WTC11 (cell line): ENCODE measurements around the gene SPG21. TPM values are rescaled to one million over a fixed set of nuclear protein-coding genes. Genes with fewer than 3 reads are reported as not detected.

ENCODE experiments used
- ATAC-seq: fragments of 200-7000 bp; cut with Tn5 transposase; 2 replicates; pipeline ENCODE4 v1.10.0; 2021; ENCODE audit warnings: mild to moderate bottlenecking, moderate library complexity
- CTCF ChIA-PET: fragments of 300-600 bp; sonication (Branson Sonifier 250); formaldehyde crosslinking; loops from one replicate; lab custom pipeline; 2021; ENCODE audit warnings: antibody characterized with exemption; lab: Charles Lee
- POLR2A ChIA-PET: fragments of 350-600 bp; sonication (Branson Sonifier 250); formaldehyde crosslinking; loops from one replicate; lab custom pipeline; 2021; ENCODE audit warnings: antibody characterized with exemption; lab: Charles Lee
- DNase-seq: peaks from one replicate; pipeline ENCODE4 v3.0.0; 2021; ENCODE audit warnings: low spot score
- H3K27ac Mint-ChIP-seq: 2 replicates; pipeline ENCODE4 v1.8.0; 2021; ENCODE audit warnings: mixed read lengths
- H3K27me3 Mint-ChIP-seq: 2 replicates; pipeline ENCODE4 v1.8.0; 2021; ENCODE audit warnings: low read depth, mild to moderate bottlenecking, moderate library complexity, mixed read lengths
- H3K36me3 Mint-ChIP-seq: 2 replicates; pipeline ENCODE4 v1.8.0; 2021; ENCODE audit warnings: mixed read lengths
- H3K4me1 Mint-ChIP-seq: 2 replicates; pipeline ENCODE4 v1.8.0; 2022; ENCODE audit warnings: mixed read lengths
- H3K4me3 Mint-ChIP-seq: 2 replicates; pipeline ENCODE4 v1.8.0; 2021; ENCODE audit warnings: mild to moderate bottlenecking, moderate library complexity, mixed read lengths
- H3K9me3 Mint-ChIP-seq: 2 replicates; pipeline ENCODE4 v1.8.0; 2021; ENCODE audit warnings: mixed read lengths
- CBFB ChIP-seq: sonication (generic); formaldehyde crosslinking; IDR thresholded peaks from 2 replicates; pipeline ENCODE4 v1.8.1; 2022; ENCODE audit warnings: mild to moderate bottlenecking, low read depth, missing genetic modification reagents
- GABPB1 ChIP-seq: sonication (generic); formaldehyde crosslinking; IDR thresholded peaks from 2 replicates; pipeline ENCODE4 v1.8.1; 2023; ENCODE audit warnings: mild to moderate bottlenecking, missing genetic modification reagents
- HMGA2 ChIP-seq: fragments of 250-450 bp; sonication (Bioruptor Pico); IDR thresholded peaks from 2 replicates; pipeline ENCODE4 v1.4.0; 2021; ENCODE audit warnings: mild to moderate bottlenecking, moderate library complexity
- JUN ChIP-seq: sonication (generic); formaldehyde crosslinking; IDR thresholded peaks from 2 replicates; pipeline ENCODE4 v1.8.0; 2023; ENCODE audit warnings: mild to moderate bottlenecking, missing genetic modification reagents
- KAT7 ChIP-seq: sonication (generic); formaldehyde crosslinking; IDR thresholded peaks from 2 replicates; pipeline ENCODE4 v1.8.1; 2023; ENCODE audit warnings: missing genetic modification reagents, mild to moderate bottlenecking, borderline replicate concordance
- NR2C2 ChIP-seq: sonication (generic); formaldehyde crosslinking; IDR thresholded peaks from 2 replicates; pipeline ENCODE4 v1.8.0; 2022; ENCODE audit warnings: mild to moderate bottlenecking, missing genetic modification reagents
- PRRX2 ChIP-seq: fragments of 250-450 bp; sonication (Bioruptor Pico); IDR thresholded peaks from 2 replicates; pipeline ENCODE4 v1.8.0; 2021; ENCODE audit warnings: mild to moderate bottlenecking
- RELA ChIP-seq: sonication (generic); formaldehyde crosslinking; IDR thresholded peaks from 2 replicates; pipeline ENCODE4 v1.8.1; 2022; ENCODE audit warnings: missing genetic modification reagents, mild to moderate bottlenecking, borderline replicate concordance
- SP1 ChIP-seq: sonication (generic); formaldehyde crosslinking; conservative IDR thresholded peaks from 2 replicates; pipeline ENCODE4 v1.8.1; 2022; ENCODE audit warnings: missing genetic modification reagents
- TCF7 ChIP-seq: sonication (generic); formaldehyde crosslinking; IDR thresholded peaks from 2 replicates; pipeline ENCODE4 v1.8.0; 2022; ENCODE audit warnings: mild to moderate bottlenecking, low read depth, missing genetic modification reagents, moderate library complexity
- ZNF121 ChIP-seq: sonication (generic); formaldehyde crosslinking; IDR thresholded peaks from 2 replicates; pipeline ENCODE4 v1.8.0; 2023; ENCODE audit warnings: missing genetic modification reagents
- ZNF423 ChIP-seq: fragments of 250-450 bp; sonication (Bioruptor Pico); IDR thresholded peaks from 2 replicates; pipeline ENCODE4 v2.1.2; 2022; ENCODE audit warnings: mild to moderate bottlenecking, moderate library complexity
- ZNF671 ChIP-seq: fragments of 250-450 bp; sonication (Bioruptor Pico); IDR thresholded peaks from 2 replicates; pipeline ENCODE4 v1.8.0; 2021; ENCODE audit warnings: mild to moderate bottlenecking
- total RNA-seq: library from RNA; stranded (reverse); gene quantifications from 3 replicates; pipeline ENCODE4 v1.2.3, GENCODE V29; 2021
- TF ChIP-seq, protein P1 (sequence below): sonication (generic); formaldehyde crosslinking; IDR thresholded peaks from 2 replicates; pipeline ENCODE4 v1.8.0; 2022; ENCODE audit warnings: mild to moderate bottlenecking, missing genetic modification reagents
- TF ChIP-seq, protein P2 (sequence below): sonication (generic); formaldehyde crosslinking; IDR thresholded peaks from 2 replicates; pipeline ENCODE4 v1.8.1; 2022; ENCODE audit warnings: low read depth, mild to moderate bottlenecking, moderate library complexity, missing genetic modification reagents, borderline replicate concordance
- TF ChIP-seq, protein P3 (sequence below): fragments of 200-600 bp; IDR thresholded peaks from 2 replicates; pipeline ENCODE4 v1.8.0; 2022; ENCODE audit warnings: antibody characterized with exemption
- TF ChIP-seq, protein P4 (sequence below): sonication (generic); formaldehyde crosslinking; IDR thresholded peaks from 2 replicates; pipeline ENCODE4 v1.8.1; 2023; ENCODE audit warnings: mild to moderate bottlenecking, missing genetic modification reagents, moderate library complexity
- TF ChIP-seq, protein P5 (sequence below): fragments of 250-450 bp; sonication (Bioruptor Pico); IDR thresholded peaks from 2 replicates; pipeline ENCODE4 v1.8.0; 2021; ENCODE audit warnings: mild to moderate bottlenecking
- TF ChIP-seq, protein P6 (sequence below): sonication (generic); formaldehyde crosslinking; IDR thresholded peaks from 2 replicates; pipeline ENCODE4 v1.8.1; 2023; ENCODE audit warnings: mild to moderate bottlenecking, missing genetic modification reagents, moderate library complexity

Gene SPG21
- total RNA-seq, 1 experiment from 2014 or later = 69.9 TPM

DNA sequence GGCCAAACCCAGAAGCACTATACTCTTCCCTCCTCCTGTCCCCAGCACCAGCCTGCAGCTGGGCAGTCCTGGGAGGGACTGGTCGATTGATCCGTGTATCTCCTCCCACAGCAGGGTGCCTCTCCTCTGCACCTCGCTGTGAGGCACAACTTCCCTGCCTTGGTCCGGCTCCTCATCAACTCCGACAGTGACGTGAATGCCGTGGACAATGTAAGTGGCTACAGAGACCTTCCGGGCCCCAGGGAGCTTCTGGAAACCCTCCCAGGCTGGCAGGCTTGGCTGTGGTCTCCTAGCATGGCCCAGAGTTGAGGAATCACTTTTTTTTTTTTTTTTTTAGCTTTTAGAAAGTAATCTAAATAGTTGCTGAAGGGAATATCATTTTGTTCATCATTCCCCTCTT, 47.4 kb downstream of the SPG21 start:
- DNase-seq = no peak
- CTCF ChIA-PET = interaction anchor here (0.6 kb wide), 1 partner anchor 77 kb away, joined by 3 read pairs; no protein-coding TSS in a partner anchor
- Mint-ChIP-seq H3K27ac (no peak overlapping the region), H3K4me1 (no peaks in the 10 kb centered on the region), H3K27me3 (no peaks in the 10 kb centered on the region), H3K9me3 (peaks cover 3% of the 10 kb centered on the region; the same call in 1 of the 2 replicates), H3K36me3 (no peaks in the 10 kb centered on the region; the same call in none of the 2 replicates), H3K4me3 (no peak overlapping the region)
- ATAC-seq = no peak
- TF ChIP-seq, protein P1, sequence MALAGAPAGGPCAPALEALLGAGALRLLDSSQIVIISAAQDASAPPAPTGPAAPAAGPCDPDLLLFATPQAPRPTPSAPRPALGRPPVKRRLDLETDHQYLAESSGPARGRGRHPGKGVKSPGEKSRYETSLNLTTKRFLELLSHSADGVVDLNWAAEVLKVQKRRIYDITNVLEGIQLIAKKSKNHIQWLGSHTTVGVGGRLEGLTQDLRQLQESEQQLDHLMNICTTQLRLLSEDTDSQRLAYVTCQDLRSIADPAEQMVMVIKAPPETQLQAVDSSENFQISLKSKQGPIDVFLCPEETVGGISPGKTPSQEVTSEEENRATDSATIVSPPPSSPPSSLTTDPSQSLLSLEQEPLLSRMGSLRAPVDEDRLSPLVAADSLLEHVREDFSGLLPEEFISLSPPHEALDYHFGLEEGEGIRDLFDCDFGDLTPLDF (CRISPR knock-in tag) = no peak
- TF ChIP-seq GABPB1 (no peak), ZNF121 (no peak), PRRX2 (no peak), ZNF423 (no peak)
- TF ChIP-seq, protein P2, sequence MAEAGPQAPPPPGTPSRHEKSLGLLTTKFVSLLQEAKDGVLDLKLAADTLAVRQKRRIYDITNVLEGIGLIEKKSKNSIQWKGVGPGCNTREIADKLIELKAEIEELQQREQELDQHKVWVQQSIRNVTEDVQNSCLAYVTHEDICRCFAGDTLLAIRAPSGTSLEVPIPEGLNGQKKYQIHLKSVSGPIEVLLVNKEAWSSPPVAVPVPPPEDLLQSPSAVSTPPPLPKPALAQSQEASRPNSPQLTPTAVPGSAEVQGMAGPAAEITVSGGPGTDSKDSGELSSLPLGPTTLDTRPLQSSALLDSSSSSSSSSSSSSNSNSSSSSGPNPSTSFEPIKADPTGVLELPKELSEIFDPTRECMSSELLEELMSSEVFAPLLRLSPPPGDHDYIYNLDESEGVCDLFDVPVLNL (CRISPR knock-in tag) = no peak
- POLR2A ChIA-PET = interaction anchor here (0.7 kb wide), 1 partner anchor 102 kb away, joined by 3 read pairs; no protein-coding TSS in a partner anchor

DNA sequence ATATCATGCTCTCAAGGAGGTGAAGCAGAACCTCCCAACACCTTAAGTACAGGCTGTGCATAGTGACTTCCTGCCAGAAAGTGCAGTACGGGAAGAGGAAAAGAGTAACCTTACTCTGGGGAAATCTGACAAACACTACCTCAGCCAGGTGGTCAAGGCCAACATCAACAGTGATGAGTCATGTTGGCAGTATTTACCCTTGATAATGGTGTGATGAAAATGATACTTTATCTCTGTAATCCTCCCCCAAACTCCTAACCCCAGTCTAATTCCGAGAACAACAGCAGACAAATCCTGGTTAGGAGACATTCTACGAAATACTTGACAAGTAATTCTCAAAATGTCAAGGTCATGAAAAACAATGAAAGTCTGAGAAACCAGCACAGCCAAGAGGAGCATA, 51.5 kb downstream of the SPG21 start:
- Mint-ChIP-seq H3K4me3 (no peak overlapping the region), H3K36me3 (peaks cover 8% of the 10 kb centered on the region), H3K9me3 (peaks cover 3% of the 10 kb centered on the region; the same call in 1 of the 2 replicates), H3K4me1 (no peaks in the 10 kb centered on the region), H3K27me3 (no peaks in the 10 kb centered on the region), H3K27ac (no peak overlapping the region; the same call in 1 of the 2 replicates)
- no peak for ATAC-seq
- TF ChIP-seq KAT7 (CRISPR knock-in tag) (no peak), ZNF671 (CRISPR knock-in tag) (no peak), TCF7 (no peak), HMGA2 (no peak), NR2C2 (CRISPR knock-in tag) (no peak), JUN (CRISPR knock-in tag) (no peak), SP1 (CRISPR knock-in tag) (no peak), RELA (CRISPR knock-in tag) (no peak), CBFB (CRISPR knock-in tag) (no peak)
- TF ChIP-seq, protein P2 (CRISPR knock-in tag) = no peak
- TF ChIP-seq, protein P3, sequence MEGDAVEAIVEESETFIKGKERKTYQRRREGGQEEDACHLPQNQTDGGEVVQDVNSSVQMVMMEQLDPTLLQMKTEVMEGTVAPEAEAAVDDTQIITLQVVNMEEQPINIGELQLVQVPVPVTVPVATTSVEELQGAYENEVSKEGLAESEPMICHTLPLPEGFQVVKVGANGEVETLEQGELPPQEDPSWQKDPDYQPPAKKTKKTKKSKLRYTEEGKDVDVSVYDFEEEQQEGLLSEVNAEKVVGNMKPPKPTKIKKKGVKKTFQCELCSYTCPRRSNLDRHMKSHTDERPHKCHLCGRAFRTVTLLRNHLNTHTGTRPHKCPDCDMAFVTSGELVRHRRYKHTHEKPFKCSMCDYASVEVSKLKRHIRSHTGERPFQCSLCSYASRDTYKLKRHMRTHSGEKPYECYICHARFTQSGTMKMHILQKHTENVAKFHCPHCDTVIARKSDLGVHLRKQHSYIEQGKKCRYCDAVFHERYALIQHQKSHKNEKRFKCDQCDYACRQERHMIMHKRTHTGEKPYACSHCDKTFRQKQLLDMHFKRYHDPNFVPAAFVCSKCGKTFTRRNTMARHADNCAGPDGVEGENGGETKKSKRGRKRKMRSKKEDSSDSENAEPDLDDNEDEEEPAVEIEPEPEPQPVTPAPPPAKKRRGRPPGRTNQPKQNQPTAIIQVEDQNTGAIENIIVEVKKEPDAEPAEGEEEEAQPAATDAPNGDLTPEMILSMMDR = no peak
- TF ChIP-seq, protein P4, sequence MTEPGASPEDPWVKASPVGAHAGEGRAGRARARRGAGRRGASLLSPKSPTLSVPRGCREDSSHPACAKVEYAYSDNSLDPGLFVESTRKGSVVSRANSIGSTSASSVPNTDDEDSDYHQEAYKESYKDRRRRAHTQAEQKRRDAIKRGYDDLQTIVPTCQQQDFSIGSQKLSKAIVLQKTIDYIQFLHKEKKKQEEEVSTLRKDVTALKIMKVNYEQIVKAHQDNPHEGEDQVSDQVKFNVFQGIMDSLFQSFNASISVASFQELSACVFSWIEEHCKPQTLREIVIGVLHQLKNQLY (CRISPR knock-in tag) = no peak
- TF ChIP-seq, protein P5, sequence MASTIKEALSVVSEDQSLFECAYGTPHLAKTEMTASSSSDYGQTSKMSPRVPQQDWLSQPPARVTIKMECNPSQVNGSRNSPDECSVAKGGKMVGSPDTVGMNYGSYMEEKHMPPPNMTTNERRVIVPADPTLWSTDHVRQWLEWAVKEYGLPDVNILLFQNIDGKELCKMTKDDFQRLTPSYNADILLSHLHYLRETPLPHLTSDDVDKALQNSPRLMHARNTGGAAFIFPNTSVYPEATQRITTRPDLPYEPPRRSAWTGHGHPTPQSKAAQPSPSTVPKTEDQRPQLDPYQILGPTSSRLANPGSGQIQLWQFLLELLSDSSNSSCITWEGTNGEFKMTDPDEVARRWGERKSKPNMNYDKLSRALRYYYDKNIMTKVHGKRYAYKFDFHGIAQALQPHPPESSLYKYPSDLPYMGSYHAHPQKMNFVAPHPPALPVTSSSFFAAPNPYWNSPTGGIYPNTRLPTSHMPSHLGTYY (CRISPR knock-in tag) = no peak
- TF ChIP-seq, protein P6, sequence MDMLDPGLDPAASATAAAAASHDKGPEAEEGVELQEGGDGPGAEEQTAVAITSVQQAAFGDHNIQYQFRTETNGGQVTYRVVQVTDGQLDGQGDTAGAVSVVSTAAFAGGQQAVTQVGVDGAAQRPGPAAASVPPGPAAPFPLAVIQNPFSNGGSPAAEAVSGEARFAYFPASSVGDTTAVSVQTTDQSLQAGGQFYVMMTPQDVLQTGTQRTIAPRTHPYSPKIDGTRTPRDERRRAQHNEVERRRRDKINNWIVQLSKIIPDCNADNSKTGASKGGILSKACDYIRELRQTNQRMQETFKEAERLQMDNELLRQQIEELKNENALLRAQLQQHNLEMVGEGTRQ (CRISPR knock-in tag) = no peak
- ChIA-PET CTCF (no interaction called here), POLR2A (no interaction called here)
- no peak for DNase-seq
